Renal pelvis (tissue), 12 donors: ENCODE data around the gene BMP15. TPM values are rescaled to one million over a fixed set of nuclear protein-coding genes. Genes with fewer than 3 reads are reported as not detected.
A peak's percentile ranks its signal among the peaks of the same experiment; 100 is the strongest.

Source experiments
- DNase-seq: peaks from one replicate; pipeline ENCODE4 v3.0.0-alpha.2; 2013
- long read RNA-seq, 16 experiments: transcript quantifications; one replicate each; lab custom pipeline, GENCODE V29; 2026
- polyA plus RNA-seq, 3 donors: library from polyadenylated mRNA; unstranded; fragments of 120-200 nt; gene quantifications; one replicate each; pipeline ENCODE4 v1.2.1, GENCODE V29; 2013; ENCODE audit not compliant: insufficient read length in 3 of 3

BMP15 gene
- polyA plus RNA-seq = not detected
- long read RNA-seq, donor 1 = 0 reads
- long read RNA-seq, donor 2 = 0 reads
- long read RNA-seq, donor 3 = 0 reads
- long read RNA-seq, donor 4 = 0 reads
- long read RNA-seq, donor 5 = 0 reads
- long read RNA-seq, donor 6 = 0 reads
- long read RNA-seq, donor 7 = 0 reads
- long read RNA-seq, donor 8 = 0 reads
- long read RNA-seq, donor 9 = 0 reads
- long read RNA-seq, donor 10 = 0 reads
- long read RNA-seq, donor 11 = 0 reads
- long read RNA-seq, donor 12 = 0 reads
- long read RNA-seq, donor 13 = 0 reads
- long read RNA-seq, donor 14 = 0 reads
- long read RNA-seq, donor 15 = 0 reads
- long read RNA-seq, donor 16 = 0 reads

DNA sequence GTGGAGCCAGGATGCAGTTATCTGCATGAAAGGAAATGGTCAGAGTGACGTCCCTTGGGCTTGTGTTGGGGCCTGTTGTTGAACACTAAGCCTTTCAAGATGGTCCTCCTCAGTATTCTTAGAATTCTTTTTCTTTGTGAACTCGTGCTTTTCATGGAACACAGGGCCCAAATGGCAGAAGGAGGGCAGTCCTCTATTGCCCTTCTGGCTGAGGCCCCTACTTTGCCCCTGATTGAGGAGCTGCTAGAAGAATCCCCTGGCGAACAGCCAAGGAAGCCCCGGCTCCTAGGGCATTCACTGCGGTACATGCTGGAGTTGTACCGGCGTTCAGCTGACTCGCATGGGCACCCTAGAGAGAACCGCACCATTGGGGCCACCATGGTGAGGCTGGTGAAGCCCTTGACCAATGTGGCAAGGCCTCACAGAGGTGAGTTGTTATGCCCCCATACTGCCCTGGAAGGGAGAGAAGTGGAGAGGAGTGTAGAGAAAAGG is at the start of gene BMP15:
Gene BMP15, plus strand, starts transcription at position 51 of the 492 bp plus-strand sequence. Its CDS starts 49 bp downstream, at position 100.
- DNase-seq = no peak

DNA sequence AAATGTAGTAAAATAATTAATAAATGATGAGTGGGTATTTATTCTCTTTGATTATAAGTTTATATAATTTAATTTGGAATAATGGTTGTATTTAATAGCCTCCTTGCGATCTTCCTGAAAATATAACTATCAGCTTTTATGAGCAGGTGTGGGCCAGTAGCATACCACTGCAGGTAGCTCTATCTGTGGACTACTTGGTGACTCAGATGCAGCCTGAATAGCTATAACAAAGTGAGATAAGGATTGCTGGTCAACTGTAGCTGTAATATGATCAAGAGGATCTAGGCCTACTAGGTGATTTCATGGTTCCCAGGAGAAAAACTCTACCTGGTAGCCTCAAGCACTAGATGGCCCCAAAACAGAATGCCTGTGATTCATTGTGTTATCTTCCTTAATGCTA is 47.1 kb upstream of the BMP15 start:
- no peak for DNase-seq

DNA sequence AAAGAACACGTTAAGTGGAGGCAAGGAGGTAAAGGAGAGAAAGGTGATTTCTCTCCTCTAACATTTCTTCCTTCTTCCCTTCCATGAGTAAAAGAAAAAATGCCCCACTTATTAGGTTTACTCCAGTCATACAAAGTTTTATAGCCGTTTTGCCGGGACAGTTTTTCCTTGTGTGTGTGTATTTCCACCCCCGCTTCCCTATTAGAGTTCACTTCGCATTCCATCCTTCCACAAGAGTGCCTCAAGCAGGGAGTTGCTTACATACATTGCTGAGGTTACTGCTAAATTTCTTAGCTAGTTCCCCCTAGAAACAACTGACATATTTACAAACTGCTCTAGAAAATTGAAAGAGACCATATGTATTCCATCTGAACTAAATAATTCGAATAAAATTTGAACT is 45.2 kb upstream of the BMP15 start:
- peak; percentile 10 for DNase-seq

DNA sequence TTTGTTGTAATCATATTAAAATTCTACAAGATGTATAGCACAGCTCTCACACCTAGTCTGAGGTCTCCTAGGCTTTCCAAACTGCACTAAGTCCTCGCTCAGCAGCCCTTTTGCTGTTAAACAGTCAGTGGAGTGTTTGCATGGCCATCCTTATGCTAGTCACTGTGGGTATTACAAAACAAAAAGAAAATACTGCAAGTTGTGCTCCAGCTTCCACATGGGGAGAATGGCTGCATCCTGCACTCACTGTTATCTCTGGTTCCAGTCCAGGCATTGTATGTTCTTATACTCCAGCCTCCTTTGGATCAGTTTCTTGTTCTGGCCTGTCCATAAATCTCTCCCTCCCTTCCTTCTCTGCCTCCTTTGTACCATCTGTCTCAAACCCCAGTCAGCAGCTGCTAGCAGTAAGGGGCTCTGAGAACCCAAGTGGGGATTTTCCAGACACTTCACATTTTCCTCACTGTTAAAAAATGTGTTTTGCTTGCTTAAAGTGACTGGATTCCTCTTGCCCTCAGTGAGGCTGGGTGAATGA is 38.5 kb upstream of the BMP15 start:
- no peak for DNase-seq

DNA sequence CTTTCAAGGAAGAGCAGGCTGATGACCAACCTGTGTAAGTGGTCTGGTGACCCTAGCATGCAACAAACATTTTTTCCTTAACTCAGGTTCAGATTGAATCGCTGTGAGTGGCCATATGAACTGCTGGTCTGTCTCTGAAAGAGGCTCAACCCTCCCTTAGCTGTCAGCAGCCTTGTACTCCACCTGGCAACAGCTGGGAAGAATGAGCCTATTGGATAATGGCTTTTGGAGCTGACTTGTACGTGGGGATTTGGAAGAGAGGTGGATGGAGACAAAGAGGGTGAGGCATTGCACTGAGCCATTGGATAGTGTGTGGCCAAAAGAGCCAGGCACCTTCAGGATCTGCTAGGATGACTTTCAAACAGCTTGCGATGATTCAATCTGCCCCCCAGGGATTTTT is 35.7 kb upstream of the BMP15 start:
- no peak for DNase-seq

DNA sequence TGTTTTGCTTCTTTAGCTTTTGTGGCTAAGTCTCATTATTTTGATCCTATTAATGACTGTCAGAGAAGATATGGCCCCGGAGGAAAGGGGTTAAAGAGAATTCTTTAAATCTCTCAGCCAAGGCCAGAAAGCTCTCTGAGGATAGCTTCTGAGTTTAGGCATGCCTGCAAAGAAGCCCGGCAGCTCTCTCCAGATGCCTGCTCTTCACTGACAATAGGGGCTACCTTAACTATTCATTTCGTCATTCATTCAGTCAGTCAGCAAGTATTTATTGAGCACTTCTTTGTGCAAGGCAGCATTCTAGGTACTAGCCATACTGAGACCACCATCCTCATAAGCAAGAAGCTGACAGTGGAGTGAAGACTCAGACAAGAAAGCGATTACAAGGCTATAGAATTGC is 34.0 kb upstream of the BMP15 start:
- no peak for DNase-seq

DNA sequence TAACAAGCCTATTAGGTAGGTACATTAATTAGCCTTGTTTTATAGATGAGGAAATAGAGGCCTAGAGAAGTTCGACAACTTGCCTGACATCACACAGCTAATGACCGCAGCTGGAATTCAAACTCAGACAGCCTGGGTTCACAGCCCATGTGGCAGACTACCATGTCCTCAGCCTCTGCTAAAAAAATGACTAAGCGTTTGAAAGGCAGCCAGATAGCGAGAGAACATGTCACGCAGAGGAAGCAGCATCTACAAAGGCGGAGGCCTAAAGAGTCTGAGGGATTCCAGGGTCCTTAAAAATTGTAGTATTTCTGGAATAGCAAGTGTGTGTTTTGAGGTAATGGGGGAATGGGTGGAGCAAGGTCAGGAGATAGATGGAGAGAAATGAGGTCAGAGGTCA is 33.2 kb upstream of the BMP15 start:
- no peak for DNase-seq

DNA sequence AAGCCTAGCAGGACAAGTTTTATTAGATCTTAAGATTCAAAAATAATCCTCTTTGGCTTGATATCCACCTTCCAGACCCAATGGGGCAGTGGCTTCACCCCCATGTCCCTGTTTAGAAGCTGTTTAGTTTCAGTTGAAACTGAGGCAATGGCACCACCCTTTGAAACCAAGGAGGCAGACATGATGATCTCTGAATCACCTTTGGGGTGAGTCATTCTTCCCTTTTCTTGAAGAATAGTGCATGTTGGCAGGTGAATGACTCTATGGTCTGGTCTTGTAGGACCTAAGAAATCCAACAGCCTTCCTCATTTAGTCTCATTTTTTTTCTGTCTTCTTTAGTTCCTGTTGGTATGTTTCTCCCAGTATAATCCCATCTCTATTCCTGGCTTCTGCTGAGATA is 29.5 kb upstream of the BMP15 start:
- no peak for DNase-seq

DNA sequence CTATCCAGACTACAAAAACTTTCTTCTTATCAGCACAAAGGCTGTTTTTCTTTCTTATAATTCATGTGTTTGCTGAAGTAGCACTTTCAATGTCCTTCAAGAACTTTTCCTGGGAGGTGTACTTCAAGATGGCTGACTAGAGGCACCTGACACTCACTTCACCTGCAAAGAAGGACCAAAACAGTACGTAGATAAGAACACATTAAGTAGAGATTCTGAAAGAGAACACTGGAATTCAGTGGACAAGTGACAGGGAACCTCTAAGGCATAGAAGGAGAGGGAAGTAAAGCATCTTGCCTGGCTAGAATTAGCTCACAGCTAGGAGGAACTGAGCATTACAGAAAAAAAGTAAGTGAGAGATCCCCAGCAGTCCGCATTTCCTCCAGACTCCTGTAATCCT is 21.7 kb upstream of the BMP15 start:
- DNase-seq = no peak

DNA sequence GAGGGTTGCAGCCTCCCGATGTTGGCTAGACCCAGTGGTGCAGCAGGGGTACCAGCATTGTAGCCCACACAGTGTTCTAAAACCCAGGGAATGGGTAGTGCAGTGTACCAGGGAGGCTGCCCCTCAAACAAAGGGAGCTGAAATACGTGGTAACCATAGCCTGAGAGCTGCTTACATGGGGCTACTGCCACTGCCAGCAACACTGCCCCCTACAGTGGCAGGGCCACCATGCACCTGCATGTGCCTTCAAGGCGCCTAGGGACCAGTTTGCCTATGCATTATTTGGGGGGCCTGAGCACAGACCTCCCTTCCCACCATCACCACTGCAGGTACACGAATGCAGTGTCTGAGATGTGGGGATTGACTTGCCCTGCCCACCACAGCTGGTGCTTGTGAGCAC is 21.0 kb upstream of the BMP15 start:
- no peak for DNase-seq

DNA sequence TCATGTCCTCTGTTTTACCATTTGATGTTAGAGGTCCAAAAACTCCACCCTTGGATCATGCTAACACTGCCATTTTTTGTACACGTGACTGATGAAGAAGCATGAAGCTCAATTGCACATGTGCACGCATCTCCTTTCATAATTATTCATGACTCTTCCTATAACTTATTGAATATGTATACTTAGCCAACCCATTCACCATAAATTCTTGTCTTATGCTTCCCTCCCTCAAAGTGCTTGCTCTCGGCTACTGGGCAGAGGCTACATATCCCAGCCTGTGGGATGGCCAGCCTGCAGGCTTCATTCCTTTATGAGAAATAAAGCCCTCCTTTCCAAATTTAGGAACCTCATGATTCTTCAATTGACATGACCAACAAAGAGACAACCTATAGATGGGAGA is 17.5 kb upstream of the BMP15 start:
- no peak for DNase-seq

DNA sequence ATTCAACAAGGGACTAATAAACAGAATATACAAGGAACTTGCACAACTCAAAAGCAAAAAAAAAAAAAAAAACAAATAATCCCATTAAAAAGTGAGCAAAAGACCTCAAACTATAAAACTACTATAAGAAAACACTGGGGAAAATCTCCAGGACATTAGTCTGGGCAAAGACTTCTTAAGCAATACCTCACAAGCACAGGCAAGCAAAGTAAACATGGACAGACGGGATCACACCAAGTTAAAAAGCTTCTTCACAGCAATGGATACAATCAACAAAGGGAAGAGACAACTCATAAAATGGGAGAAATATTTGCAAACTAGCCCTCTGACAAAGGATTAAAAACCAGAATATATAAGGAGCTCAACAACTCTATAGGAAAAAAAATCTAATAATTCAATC is 17.1 kb upstream of the BMP15 start:
- no peak for DNase-seq

DNA sequence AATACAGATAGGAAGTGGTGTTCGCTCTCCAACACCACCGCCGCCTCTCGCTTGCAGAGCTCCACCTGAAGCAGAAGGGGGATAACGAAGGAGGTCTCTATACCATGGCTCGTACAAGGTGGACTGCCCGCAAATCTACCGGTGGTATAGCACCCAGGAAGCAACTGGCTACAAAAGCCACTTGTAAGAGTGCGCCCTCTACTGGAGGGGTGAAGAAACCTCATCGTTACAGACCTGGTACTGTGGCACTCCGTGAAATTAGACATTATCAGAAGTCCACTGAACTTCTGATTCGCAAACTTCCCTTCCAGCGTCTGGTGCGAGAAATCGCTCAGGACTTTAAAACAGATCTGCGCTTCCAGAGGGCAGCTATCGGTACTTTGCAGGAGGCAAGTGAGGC is 5.2 kb upstream of the BMP15 start:
- no peak for DNase-seq

DNA sequence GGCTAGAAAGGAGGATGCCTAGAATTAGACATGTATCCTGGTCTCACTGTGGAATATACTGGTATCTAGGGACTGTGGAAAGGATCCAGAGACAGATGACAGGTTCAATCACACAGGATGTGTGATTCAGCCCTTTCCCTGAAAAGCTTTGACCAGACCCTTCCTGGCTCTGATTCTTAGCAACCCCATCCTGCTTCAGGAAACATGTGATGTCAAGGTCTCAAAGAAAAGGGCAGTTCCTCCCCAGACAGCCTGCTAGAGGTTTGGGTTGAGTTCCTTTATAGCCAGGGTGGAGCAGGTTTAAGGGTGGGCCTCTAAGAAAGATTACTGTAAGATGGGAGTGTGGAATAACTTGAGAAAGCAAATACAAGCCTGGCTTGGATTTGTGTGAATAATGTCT is 3.0 kb downstream of the BMP15 start:
- DNase-seq = no peak

DNA sequence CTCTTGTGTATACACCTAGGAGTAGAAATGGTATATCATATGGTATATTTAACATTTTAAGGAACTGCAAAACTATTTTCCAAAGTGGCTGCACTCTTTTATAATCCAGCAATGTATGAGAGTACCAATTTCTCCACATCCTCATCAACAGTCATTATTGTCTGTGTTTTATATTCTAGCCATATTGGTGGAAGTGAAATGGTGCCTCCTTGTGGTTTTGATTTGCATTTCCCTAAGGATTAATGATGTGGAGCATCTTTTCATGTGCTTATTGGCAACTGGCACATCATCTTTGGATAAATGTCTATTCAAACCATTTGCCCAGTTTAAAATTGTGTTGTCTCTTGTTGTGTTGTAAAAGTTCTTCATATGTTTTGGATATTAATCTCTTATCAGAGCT is 9.6 kb downstream of the BMP15 start:
- DNase-seq = no peak

DNA sequence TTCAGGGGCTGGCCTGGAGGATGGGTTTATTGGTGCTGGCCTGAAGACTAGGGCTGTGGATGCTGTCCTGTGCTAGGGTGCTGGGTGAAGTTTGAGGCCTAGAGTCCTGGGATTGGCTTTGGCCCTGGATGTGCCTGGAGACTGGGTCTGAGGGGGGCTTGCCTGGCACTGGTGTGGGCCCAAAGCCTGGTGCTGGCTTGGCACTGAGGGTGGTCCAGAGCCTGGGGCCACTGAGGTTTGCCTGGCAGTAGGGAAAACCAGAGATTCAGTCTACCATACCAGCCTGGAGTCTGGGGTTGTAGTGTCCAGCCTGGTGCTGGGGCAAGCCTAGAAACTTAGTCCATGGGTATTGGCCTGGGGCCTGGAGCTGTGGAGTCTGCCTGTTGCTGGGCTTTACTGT is 16.6 kb downstream of the BMP15 start:
- no peak for DNase-seq

DNA sequence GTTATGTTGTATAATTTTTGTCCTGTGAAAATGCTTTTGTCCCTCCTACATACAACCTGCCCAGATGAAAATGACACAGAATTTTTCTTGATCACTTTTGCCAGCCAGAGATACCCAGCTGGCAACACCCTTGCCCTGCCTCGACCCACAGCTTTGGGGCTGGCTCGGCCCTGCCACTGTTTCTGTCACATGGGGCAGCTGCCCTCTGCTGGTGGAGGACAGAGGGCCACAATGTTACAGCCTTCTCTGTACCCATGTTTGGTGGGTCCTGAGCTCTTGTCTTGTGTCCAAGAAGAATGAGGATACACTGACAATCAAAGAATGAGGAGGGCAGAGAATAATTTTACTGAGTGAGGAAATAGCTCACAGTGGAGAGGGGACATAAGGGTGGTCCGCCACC is 31.1 kb downstream of the BMP15 start:
- DNase-seq = no peak

DNA sequence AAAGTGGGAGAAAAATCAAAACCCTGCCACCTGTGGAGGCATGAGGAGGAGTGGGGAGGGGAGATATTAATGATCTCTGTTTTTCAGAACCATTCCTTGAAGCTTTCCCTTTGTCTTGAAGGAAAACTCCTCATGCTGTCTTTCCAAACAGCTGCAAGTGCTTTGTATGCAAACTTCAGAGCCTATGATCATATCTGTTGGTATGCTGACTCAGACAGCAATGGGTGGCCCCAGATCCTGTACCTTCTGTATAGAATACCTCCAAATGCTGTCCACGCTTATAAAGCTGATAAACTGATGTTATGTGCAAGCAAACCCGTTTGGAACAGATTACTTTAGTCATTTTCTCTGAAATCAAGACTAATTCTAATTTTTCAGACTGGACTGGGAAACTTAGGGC is 31.9 kb downstream of the BMP15 start:
- DNase-seq = no peak

DNA sequence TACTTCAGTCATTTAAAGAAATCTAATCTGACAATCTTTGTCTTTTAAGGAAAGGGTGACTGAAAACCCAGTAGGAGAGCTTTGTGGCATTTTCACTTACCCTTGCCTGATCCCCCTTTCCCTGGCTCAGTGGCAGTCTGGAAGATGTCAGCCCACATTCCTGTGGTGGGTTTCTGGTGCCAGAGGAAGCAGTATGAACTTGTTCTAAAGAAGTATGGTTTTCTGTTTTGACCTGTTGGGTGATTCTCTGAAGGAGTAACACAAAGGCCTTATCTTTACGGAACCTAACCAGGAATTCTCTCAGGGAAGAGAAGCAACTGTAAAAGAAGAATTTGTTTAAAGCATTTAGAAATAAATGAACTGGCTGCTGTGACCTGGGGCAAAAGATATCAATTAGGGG is 41.9 kb downstream of the BMP15 start:
- no peak for DNase-seq

DNA sequence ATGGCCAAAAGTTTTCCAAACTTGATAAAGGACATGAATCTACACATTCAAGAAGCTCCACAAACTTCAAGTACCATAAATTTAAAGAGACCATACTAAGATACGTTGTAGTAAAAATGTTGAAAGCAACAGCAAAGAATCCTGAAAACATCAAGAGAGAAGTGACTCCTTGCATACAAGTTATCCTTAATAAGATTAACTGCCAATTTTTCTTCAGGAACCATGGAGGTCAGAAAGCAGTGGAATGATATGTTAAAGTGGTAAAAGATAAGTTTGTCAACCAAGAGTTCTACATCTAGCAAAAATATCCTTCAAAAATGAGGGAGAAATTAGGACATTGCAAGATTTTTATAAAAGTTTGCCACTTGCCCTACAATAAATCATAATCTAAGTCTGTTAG is 43.3 kb downstream of the BMP15 start:
- no peak for DNase-seq

DNA sequence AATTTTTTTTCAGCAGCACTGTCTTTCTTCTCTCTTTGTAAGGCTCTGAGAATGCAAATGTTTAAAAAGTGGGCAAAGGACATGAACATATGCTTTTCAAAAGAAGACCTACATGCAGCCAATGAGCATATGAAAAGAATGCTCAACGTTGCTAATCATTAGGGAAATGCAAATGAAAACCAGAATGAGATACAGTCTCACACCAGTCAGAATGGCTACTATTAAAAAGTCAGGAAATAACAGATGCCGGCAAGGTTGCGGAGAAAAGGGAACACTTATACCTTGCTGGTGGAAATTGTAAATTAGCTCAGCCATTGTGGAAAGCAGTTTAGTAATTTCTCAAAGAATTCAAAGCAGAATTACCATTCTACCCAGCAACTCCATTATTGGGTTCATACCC is 51.6 kb downstream of the BMP15 start:
- no peak for DNase-seq

DNA sequence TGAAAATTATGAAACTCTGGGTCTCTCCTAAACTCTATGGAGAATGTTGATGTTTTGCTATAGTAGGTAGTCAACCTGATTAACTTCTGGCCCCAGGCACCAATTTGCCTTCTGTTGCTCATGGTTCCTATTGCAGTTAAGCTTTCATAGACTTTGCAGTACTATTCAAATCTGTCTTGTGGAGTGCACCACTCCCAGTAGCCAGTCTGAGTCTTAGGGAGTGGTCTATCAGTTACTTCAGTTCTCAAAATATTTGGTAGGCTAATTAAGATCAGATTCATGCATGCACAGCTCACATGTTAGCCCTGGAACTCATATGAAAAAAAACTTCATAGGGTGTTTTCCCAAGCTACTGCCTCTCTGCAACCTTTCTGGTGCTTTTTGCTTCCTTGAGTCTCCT is 53.3 kb downstream of the BMP15 start:
- DNase-seq = no peak
